ENCODE data around the gene GRM2. TPM values are rescaled to one million over a fixed set of nuclear protein-coding genes. Genes with fewer than 3 reads are reported as not detected.
"Not testable (repeated sequence)": the region's sequence is repeated elsewhere in the genome, so short reads cannot be mapped to it uniquely, and the experiment has no call there.

The GRM2 gene
- total and polyA plus RNA-seq, 2 experiments from 2014 or later: 1.1 TPM; not detected in 1

DNA sequence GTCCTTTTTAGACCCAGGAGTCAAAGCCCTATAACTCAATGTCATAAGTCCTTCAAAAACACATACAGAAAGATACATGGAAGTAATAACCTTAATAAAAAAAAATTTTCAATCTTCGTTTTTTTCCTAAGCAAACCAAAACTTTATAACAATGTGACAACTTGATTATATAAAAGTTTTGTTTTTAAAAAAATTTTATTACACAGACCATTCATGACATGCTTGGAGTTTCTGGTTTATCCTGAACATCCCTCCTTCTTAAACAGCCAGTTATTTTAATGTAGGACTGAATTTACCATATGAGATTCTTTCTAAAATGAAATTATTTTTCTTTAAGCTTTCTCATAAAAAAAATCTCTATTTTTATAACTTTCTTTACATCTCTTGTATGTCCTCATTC is 41.5 kb downstream of the GRM2 start:
- no peaks in the 10 kb centered on the region for H4K20me1 ChIP-seq (ENCODE audit: insufficient read depth)
- TF ChIP-seq EZH2phosphoT487 (IDR thresholded peaks at IDR 0.05; ENCODE audit: insufficient read depth, low read depth): no peak
- TF ChIP-seq EZH2 (IDR thresholded peaks at IDR 0.05; ENCODE audit: insufficient read depth, poor library complexity, severe bottlenecking): no peak

DNA sequence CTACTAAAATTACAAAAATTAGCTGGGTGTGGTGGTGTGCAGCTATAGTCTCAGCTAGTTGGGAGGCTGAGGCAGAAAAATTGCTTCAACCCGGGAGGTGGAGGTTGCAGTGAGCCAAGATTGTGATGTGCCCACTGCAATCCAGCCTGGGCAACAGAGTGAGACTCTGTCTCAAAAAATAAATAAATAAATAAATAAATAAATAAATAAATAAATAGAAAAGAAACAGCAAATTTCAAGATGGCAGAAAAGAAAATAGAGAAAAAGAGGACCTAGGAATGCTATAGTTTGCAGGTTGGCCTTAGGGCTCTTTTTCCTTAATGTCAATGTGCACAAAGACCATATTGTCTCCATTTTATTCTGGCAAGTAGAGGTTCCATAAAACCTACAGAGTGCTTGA is 44.0 kb downstream of the GRM2 start:
- no peak for DNase-seq
- Histone ChIP-seq H3K27me3 (replicated peaks; ENCODE audit: insufficient read depth) (0 out of 2 replicates have a peak, but pooled peaks cover 15% of the 10 kb centered on the region), H3K4me1 (ENCODE audit: insufficient read depth) (no peaks in the 10 kb centered on the region), H3K4me3 (no peak overlapping the region), H4K20me1 (ENCODE audit: insufficient read depth) (no peaks in the 10 kb centered on the region), H3K9ac (no peak overlapping the region), H3K9me3 (ENCODE audit: low read depth) (no peaks in the 10 kb centered on the region), H3K36me3 (ENCODE audit: low read depth) (no peaks in the 10 kb centered on the region), H3K27ac (no peak overlapping the region), H3F3A (ENCODE audit: insufficient read depth) (no peaks in the 10 kb centered on the region), H3K4me2 (ENCODE audit: unreplicated experiment) (no peak overlapping the region), H3K9me2 (ENCODE audit: insufficient read depth) (no peaks in the 10 kb centered on the region), H2AFZ (no peak overlapping the region), H3K79me2 (ENCODE audit: insufficient read depth) (no peaks in the 10 kb centered on the region)
- 57 to 65% methylated on average over 1 of the region's 1 CpG for WGBS, 2 experiments (ENCODE audit: low coverage in 1 of 2, low lambda C conversion rate in 2 of 2, missing lambda C conversion rate in 2 of 2)
- in situ Hi-C loops (cut with MboI): no loop called here
- TF ChIP-seq EZH2phosphoT487 (IDR thresholded peaks at IDR 0.05; ENCODE audit: insufficient read depth, low read depth) (no peak), EZH2 (IDR thresholded peaks at IDR 0.05; ENCODE audit: insufficient read depth, poor library complexity, severe bottlenecking) (no peak)

More for the DNA sequence above, 41.5 kb downstream of the GRM2 start:
- no peaks in the 10 kb centered on the region for H3K36me3 ChIP-seq (ENCODE audit: low read depth)
- no peaks in the 10 kb centered on the region for H3F3A ChIP-seq (ENCODE audit: insufficient read depth)
- no peaks in the 10 kb centered on the region for H3K79me2 ChIP-seq (ENCODE audit: insufficient read depth)
- no peak for DNase-seq
- H3K9ac ChIP-seq: no peak overlapping the region
- H3K4me2 ChIP-seq (ENCODE audit: unreplicated experiment): no peak overlapping the region
- WGBS, 2 experiments (ENCODE audit: low coverage in 1 of 2, low lambda C conversion rate in 2 of 2, missing lambda C conversion rate in 2 of 2): 0 to 2% methylated on average over 1 of the region's 1 CpG
- no peaks in the 10 kb centered on the region for H3K9me3 ChIP-seq (ENCODE audit: low read depth)
- H3K4me1 ChIP-seq (ENCODE audit: insufficient read depth): no peaks in the 10 kb centered on the region
- H3K27ac ChIP-seq: no peak overlapping the region
- no peaks in the 10 kb centered on the region for H3K9me2 ChIP-seq (ENCODE audit: insufficient read depth)
- in situ Hi-C loops (cut with MboI): no loop called here
- no peak overlapping the region for H2AFZ ChIP-seq
- H3K27me3 ChIP-seq (replicated peaks; ENCODE audit: insufficient read depth): 0 out of 2 replicates have a peak, but pooled peaks cover 6% of the 10 kb centered on the region
- H3K4me3 ChIP-seq: no peak overlapping the region

GRCh38 chr3:51751287-51751686 is 44.4 kb downstream of the GRM2 start:
- WGBS, 2 experiments (ENCODE audit: low coverage in 1 of 2, low lambda C conversion rate in 2 of 2, missing lambda C conversion rate in 2 of 2): 54 to 59% methylated on average over 2 of the region's 2 CpGs
- no peak for DNase-seq
- no peak overlapping the region for H3K4me2 ChIP-seq (ENCODE audit: unreplicated experiment)

GRCh38 chr3:51753763-51754750 is 47.2 kb downstream of the GRM2 start:
- 20 to 21% methylated on average over 13 of the region's 13 CpGs for WGBS, 2 experiments (ENCODE audit: low coverage in 1 of 2, low lambda C conversion rate in 2 of 2, missing lambda C conversion rate in 2 of 2)
- H2AFZ ChIP-seq; H3K79me2 ChIP-seq (ENCODE audit: insufficient read depth); H3K9me3 ChIP-seq (ENCODE audit: low read depth); H3K27ac ChIP-seq; H3K4me1 ChIP-seq (ENCODE audit: insufficient read depth); H3K4me3 ChIP-seq; H3K36me3 ChIP-seq (ENCODE audit: low read depth); DNase-seq; H3F3A ChIP-seq (ENCODE audit: insufficient read depth); H4K20me1 ChIP-seq (ENCODE audit: insufficient read depth); H3K9me2 ChIP-seq (ENCODE audit: insufficient read depth); H3K9ac ChIP-seq; in situ Hi-C loops (cut with MboI); H3K4me2 ChIP-seq (ENCODE audit: unreplicated experiment): not testable (repeated sequence)
- 0 out of 2 replicates have a peak, but pooled peaks cover 15% of the 10 kb centered on the region for H3K27me3 ChIP-seq (replicated peaks; ENCODE audit: insufficient read depth)

More at GRCh38 chr3:51751287-51751686, 44.4 kb downstream of the GRM2 start:
- Histone ChIP-seq H3K79me2 (ENCODE audit: insufficient read depth) (no peaks in the 10 kb centered on the region), H3K36me3 (ENCODE audit: low read depth) (no peaks in the 10 kb centered on the region), H3K9ac (no peak overlapping the region), H3K9me2 (ENCODE audit: insufficient read depth) (no peaks in the 10 kb centered on the region), H3F3A (ENCODE audit: insufficient read depth) (no peaks in the 10 kb centered on the region), H3K4me1 (ENCODE audit: insufficient read depth) (no peaks in the 10 kb centered on the region), H4K20me1 (ENCODE audit: insufficient read depth) (no peaks in the 10 kb centered on the region), H3K4me3 (no peak overlapping the region), H2AFZ (no peak overlapping the region), H3K27me3 (replicated peaks; ENCODE audit: insufficient read depth) (0 out of 2 replicates have a peak, but pooled peaks cover 15% of the 10 kb centered on the region), H3K9me3 (ENCODE audit: low read depth) (no peaks in the 10 kb centered on the region), H3K27ac (no peak overlapping the region)
- TF ChIP-seq EZH2 (IDR thresholded peaks at IDR 0.05; ENCODE audit: insufficient read depth, poor library complexity, severe bottlenecking) (no peak), EZH2phosphoT487 (IDR thresholded peaks at IDR 0.05; ENCODE audit: insufficient read depth, low read depth) (no peak)
- in situ Hi-C loops (cut with MboI): no loop called here

Data from GM23248 (cell line).